ENCODE results near the gene SBF2.

SBF2 gene

GRCh38 chr11:9861860-9862725 is 431.9 kb downstream of the SBF2 start:
- H3K27ac ChIP-seq: no peak overlapping the region
- TF ChIP-seq, protein P1, sequence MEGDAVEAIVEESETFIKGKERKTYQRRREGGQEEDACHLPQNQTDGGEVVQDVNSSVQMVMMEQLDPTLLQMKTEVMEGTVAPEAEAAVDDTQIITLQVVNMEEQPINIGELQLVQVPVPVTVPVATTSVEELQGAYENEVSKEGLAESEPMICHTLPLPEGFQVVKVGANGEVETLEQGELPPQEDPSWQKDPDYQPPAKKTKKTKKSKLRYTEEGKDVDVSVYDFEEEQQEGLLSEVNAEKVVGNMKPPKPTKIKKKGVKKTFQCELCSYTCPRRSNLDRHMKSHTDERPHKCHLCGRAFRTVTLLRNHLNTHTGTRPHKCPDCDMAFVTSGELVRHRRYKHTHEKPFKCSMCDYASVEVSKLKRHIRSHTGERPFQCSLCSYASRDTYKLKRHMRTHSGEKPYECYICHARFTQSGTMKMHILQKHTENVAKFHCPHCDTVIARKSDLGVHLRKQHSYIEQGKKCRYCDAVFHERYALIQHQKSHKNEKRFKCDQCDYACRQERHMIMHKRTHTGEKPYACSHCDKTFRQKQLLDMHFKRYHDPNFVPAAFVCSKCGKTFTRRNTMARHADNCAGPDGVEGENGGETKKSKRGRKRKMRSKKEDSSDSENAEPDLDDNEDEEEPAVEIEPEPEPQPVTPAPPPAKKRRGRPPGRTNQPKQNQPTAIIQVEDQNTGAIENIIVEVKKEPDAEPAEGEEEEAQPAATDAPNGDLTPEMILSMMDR (conservative IDR thresholded peaks at IDR 0.05): peak; percentile 60

- TF ChIP-seq, protein P1 (conservative IDR thresholded peaks at IDR 0.05): no peak
- peak overlapping the region; percentile 74 for H3K27ac ChIP-seq
Observed at GRCh38 chr11:9859554-9860305, 434.3 kb downstream of the SBF2 start.

DNA sequence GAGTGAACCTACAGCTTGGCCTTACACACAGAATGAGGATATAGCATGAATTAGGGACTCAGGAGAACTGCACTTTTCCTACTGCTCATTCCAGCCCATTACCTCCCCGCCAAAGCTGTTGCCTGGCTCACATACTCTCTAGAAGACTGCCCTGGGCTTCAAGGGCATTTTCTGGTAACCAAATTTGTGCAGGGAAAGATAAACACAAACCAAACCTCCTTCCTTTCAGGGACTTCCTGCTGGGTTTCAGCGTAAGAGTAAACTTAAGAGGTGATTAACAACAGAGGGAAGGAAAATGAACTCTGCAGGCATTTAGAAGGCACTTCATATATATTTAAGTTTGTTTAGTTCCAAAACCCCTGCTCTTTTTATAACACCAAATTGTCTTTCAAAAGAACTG is 435.2 kb downstream of the SBF2 start:
- peak overlapping the region; percentile 74 for H3K27ac ChIP-seq

GRCh38 chr11:9858218-9858617 is 435.8 kb downstream of the SBF2 start:
- TF ChIP-seq, protein P1 (conservative IDR thresholded peaks at IDR 0.05): no peak
- peak overlapping the region; percentile 74 for H3K27ac ChIP-seq

More for the DNA sequence above, 435.2 kb downstream of the SBF2 start:
- TF ChIP-seq, protein P1 (conservative IDR thresholded peaks at IDR 0.05): no peak

DNA sequence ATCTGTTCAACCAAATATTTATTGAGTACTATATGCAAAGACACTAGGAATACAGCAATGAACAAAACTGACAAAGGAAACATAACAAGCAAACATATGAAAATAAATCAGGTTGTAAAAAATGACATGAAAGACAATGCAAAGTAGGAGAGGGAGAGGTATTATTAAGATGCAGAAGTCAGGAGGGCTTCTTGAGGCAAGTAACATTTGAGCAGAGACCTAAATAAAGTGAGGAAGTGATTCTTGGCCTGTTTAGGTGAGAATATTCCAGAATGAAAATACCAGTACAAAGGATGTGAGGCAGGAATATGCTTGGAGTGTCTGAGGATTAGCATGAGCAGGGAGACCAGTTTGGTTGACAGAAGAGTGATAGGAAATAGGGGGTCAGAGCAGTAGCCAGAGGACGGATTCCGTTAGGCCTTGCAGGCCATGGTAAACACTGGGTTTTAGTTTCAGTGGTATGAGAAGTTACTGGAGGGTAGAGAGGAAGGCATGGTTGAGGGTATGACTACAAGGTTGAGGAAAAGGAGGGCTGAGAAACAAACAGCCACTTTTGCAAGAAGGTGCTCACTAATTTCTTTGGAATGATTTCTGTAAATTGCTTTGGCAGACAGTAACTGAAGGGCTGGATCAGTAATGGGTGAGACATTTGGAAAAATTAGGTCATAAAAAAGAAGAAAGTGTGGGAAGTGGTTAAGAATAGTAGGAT is 438.3 kb downstream of the SBF2 start:
- TF ChIP-seq, protein P1 (conservative IDR thresholded peaks at IDR 0.05): no peak
- peak overlapping the region; percentile 74 for H3K27ac ChIP-seq

DNA sequence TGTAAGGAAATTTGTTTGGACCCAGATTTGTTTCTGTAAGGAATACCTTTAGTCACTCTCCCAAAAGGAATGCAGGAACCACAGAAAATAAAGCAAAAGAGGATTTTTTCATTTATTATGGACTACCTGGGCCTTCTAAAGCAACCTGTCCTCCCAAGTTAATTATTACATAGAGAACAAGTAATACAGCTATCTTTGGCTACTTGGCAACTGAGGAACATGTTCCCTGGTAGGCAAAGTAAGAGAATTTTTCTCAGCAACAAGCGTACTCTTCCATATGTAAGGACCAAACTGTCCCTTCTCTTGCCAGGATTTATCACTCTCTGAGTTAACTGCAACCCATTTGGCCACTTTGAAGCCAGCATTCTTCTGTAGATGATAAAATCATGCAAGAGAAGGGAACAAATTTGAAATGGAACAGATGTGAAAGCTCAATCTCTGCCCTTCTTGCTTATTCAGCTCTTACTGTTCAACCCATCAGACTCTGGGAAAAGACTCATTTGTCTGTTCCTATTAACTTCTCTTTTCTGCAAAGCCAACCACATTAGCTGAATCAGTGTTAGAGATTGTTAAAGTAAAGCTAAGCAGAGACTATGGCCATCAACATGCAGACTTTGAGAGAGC is 440.0 kb downstream of the SBF2 start:
- peak overlapping the region; percentile 57 for H3K27ac ChIP-seq
- TF ChIP-seq, protein P1 (conservative IDR thresholded peaks at IDR 0.05): no peak
